Measurements from ENCODE around the gene YY1. TPM values are rescaled to one million over a fixed set of nuclear protein-coding genes. Genes with fewer than 3 reads are reported as not detected.
"Not testable (repeated sequence)": the region's sequence is repeated elsewhere in the genome, so short reads cannot be mapped to it uniquely, and the experiment has no call there.

Gene YY1
- total RNA-seq, 2 donors from 2014 or later = 31.3 to 36.3 TPM

DNA sequence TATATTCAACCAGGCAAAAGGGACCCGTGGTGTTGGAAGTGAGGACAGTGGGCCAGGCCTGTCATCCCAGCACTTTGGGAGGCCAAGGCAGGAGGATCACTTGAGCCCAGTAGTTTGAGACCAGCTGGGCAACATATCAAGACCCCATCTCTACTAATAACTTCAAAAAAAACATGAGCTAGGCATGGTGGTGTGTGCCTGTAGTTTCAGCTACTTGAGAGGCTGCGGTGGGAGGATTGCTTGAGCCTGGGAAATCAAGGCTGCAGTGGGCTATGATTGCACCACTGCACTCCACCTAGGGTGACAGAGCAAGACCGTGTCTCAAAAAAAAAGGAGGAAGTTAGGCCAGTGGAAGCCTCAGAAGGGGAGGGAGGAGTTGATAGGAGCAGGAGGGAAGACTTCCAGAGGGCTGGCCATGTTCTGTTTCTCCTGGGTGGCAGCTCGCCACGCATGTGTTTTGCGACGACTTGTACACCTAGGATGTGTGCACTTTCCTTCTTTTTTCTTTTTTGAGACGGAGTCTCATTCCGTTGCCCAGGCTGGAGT lies 57.2 kb downstream of the YY1 start:
- H3K4me3 ChIP-seq = no peak overlapping the region
- peaks cover 9% of the 10 kb centered on the region for H3K36me3 ChIP-seq
- H3K9me3 ChIP-seq = no peaks in the 10 kb centered on the region
- no peaks in the 10 kb centered on the region for H3K27me3 ChIP-seq
- peaks cover 4 to 44% of the 10 kb centered on the region in 2 donors for H3K4me1 ChIP-seq
- TF ChIP-seq, protein P1, sequence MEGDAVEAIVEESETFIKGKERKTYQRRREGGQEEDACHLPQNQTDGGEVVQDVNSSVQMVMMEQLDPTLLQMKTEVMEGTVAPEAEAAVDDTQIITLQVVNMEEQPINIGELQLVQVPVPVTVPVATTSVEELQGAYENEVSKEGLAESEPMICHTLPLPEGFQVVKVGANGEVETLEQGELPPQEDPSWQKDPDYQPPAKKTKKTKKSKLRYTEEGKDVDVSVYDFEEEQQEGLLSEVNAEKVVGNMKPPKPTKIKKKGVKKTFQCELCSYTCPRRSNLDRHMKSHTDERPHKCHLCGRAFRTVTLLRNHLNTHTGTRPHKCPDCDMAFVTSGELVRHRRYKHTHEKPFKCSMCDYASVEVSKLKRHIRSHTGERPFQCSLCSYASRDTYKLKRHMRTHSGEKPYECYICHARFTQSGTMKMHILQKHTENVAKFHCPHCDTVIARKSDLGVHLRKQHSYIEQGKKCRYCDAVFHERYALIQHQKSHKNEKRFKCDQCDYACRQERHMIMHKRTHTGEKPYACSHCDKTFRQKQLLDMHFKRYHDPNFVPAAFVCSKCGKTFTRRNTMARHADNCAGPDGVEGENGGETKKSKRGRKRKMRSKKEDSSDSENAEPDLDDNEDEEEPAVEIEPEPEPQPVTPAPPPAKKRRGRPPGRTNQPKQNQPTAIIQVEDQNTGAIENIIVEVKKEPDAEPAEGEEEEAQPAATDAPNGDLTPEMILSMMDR (IDR thresholded peaks at IDR 0.05) = no peak
- H3K27ac ChIP-seq = peak overlapping the region in 1 of 2 donors; percentile 80
- no peak for DNase-seq (ENCODE audit: low spot score)

DNA sequence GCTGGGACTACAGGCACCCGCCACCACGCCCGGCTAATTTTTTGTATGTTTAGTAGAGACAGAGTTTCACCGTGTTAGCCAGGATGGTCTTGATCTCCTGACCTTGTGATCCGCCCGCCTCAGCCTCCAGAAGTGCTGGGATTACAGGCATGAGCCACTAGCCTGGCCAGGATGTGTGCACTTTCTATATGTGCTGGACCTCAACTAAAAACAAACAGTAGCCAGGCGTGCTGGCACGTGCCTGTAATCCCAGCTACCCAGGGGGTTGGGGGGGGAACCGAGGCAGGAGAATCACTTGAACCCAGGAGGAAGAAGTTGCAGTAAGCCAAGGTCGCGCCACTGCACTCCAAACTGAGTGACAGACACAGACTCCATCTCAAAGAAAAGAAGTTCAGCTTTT lies 57.8 kb downstream of the YY1 start:
- H3K27me3 ChIP-seq; H3K9me3 ChIP-seq; H3K4me3 ChIP-seq; DNase-seq (ENCODE audit: low spot score); H3K36me3 ChIP-seq: not testable (repeated sequence)
- Histone ChIP-seq H3K27ac (peak overlapping the region; percentile 59 to 80), H3K4me1 (peaks cover 4 to 44% of the 10 kb centered on the region in 2 donors)

DNA sequence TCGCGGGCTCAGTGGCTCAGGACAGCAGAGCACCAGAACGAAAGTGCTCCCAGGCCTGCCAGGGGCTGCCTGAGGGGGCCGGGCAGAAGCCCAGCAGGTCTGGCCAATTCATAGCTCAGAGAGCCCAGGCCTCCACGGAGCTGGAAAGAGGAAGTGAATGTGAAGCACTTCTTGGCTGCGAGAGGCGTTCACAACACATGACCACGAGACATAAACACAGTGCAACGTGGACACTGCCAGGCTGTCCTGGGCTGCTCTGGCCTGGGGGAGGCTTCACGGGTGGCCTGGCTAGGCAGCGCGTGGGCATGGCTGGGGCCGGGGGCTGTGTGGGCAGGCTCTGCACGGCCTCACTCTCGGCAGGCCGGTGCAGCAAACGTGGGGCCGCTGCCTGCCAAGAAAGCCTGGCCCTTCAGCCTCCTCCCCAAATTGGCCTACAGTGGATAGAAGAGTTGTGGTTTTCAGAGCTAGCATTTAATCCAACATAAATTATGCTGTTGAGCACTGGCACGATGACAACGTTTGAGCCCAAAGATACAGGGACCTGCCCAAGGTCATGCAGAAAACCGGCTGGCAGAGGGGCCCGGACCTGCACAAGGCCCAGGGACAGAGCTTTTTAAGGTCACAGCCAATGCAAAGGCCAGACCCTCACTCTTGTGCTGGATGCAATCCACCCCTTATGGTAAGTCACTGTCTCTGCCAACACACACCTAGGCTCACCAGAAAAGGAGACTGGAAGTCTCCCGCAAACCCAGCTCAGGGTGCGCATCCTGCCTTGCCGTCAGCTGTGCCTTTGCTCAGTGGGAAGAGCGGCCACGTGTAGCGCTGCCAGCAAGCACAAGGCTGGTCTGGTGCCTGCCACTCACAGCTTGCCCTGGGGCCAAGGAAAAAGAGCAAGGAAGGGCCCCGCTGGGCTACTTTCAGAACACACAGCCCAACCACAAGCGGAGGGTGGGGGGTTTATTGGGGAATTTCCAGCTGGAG lies 58.7 kb downstream of the YY1 start:
- peak overlapping the region; percentile 59 to 80 for H3K27ac ChIP-seq
- H3K27me3 ChIP-seq = no peaks in the 10 kb centered on the region
- DNase-seq (ENCODE audit: low spot score) = peak; percentile 87
- H3K9me3 ChIP-seq = no peaks in the 10 kb centered on the region
- TF ChIP-seq, protein P1 (IDR thresholded peaks at IDR 0.05) = no peak
- no peaks in the 10 kb centered on the region for H3K36me3 ChIP-seq
- H3K4me1 ChIP-seq = peaks cover 4 to 47% of the 10 kb centered on the region in 2 donors
- H3K4me3 ChIP-seq = peak overlapping the region in 1 of 2 donors; percentile 4

DNA sequence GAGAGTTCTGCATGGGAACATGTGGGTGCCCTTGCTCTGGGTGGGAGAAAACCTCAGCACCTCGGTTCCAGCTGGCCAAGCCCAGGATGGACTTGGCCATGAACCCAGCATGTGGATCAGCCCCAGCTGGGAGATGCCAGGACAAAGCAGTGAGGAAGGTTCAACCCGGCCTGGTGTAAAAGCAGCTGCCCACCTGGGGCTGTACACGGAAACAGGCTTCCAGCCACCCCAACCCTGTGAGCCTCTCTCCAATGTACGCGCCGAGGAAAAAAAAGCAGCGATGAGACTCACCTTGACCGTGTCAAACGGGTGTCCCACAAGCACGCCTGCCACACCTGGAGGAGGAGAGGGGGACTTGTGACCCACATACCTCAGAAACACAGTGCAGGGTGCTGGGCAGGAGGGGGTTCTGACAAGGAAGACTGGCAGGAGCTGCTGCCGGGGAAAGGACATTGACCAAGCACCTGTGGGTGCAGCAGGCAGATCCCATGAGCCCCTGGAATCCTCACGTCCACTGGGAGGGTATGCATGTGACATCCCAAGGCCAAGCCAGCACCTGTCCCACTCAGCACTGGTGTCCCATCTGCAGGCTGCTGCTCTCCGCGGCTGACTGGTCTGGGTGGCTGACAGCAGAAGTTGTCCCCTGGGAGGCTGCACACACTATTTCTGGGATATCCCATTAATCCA lies 59.8 kb downstream of the YY1 start:
- TF ChIP-seq, protein P1 (IDR thresholded peaks at IDR 0.05) = no peak
- no peaks in the 10 kb centered on the region for H3K36me3 ChIP-seq
- DNase-seq (ENCODE audit: low spot score) = no peak
- H3K27me3 ChIP-seq = no peaks in the 10 kb centered on the region
- peaks cover 4 to 57% of the 10 kb centered on the region in 2 donors for H3K4me1 ChIP-seq
- H3K27ac ChIP-seq = peak overlapping the region in 1 of 2 donors; percentile 80
- H3K9me3 ChIP-seq = no peaks in the 10 kb centered on the region
- no peak overlapping the region for H3K4me3 ChIP-seq

DNA sequence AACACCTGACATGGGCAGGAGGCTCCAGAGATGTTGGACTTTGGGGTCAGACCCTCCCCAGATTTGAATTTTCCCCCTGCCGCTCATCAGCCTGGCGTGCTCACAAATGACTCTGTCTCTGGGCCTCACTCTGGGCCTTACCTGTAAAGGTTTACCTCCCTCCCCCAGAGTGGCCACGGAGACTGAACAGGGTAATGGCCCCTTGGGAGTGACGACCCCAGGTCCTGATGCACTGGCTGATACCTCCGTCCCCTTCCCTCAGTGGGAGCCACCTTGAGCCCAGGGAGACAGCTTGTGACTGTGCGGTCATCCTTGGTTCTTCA lies 60.3 kb downstream of the YY1 start:
- Histone ChIP-seq H3K4me3 (no peak overlapping the region), H3K36me3 (no peaks in the 10 kb centered on the region), H3K9me3 (no peaks in the 10 kb centered on the region), H3K4me1 (peaks cover 4 to 56% of the 10 kb centered on the region in 2 donors), H3K27ac (no peak overlapping the region), H3K27me3 (no peaks in the 10 kb centered on the region)
- no peak for DNase-seq (ENCODE audit: low spot score)
- TF ChIP-seq, protein P1 (IDR thresholded peaks at IDR 0.05) = no peak

DNA sequence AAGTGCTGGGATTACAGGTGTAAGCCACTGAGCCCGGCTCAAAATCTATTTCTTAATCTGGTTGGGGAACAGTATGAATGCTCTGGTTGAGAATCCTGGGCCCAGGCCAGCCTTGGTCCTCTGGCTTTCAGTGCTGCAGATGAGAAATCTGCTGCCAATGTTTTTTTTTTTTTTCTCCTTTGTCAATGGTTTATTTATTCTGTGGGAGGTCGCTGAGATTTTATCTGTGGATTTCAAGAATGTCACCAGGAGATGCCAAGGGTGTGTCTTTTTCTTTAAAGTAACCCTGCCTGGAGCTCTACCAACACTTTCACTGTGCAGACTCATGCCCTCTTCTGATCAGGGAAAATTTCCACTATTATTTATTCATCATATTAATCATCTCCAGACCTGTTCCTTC lies 63.7 kb downstream of the YY1 start:
- H3K9me3 ChIP-seq = no peaks in the 10 kb centered on the region
- peaks cover 4 to 46% of the 10 kb centered on the region in 2 donors for H3K4me1 ChIP-seq
- H3K36me3 ChIP-seq = no peaks in the 10 kb centered on the region
- no peak overlapping the region for H3K4me3 ChIP-seq
- H3K27ac ChIP-seq = no peak overlapping the region
- DNase-seq (ENCODE audit: low spot score) = no peak
- H3K27me3 ChIP-seq = no peaks in the 10 kb centered on the region
- TF ChIP-seq, protein P1 (IDR thresholded peaks at IDR 0.05) = no peak

Measured in right atrium auricular region (tissue), 2 donors.